Sigmoid colon (tissue), 3 donors: ENCODE data around the gene GPC5.

Experiments
- CTCF ChIP-seq, 4 experiments: fragments of 450-650 bp in 3 of 4; fragments of 200-600 bp in 1 of 4; IDR thresholded peaks; one replicate each; pipeline ENCODE4 v1.5.1; 2016 to 2019; ENCODE audit warnings: antibody characterized with exemption in 4 of 4, mild to moderate bottlenecking in 3 of 4, moderate library complexity in 2 of 4
- POLR2A ChIP-seq, 2 donors: fragments of 450-650 bp; IDR thresholded peaks; one replicate each; pipeline ENCODE4 v1.6.1; 2016; ENCODE audit warnings: antibody characterized with exemption in 2 of 2, mild to moderate bottlenecking in 2 of 2, moderate library complexity in 2 of 2

GRCh38 chr13:91348906-91349435 is 49.5 kb upstream of the GPC5 start:
- peak; percentile 71 to 95 (median 79) for TF ChIP-seq CTCF (IDR thresholded peaks at IDR 0.05)
- TF ChIP-seq POLR2A (IDR thresholded peaks at IDR 0.05): no peak
